ENCODE results near the gene ATP8A2. TPM values are rescaled to one million over a fixed set of nuclear protein-coding genes. Genes with fewer than 3 reads are reported as not detected.
"Not testable (repeated sequence)": the region's sequence is repeated elsewhere in the genome, so short reads cannot be mapped to it uniquely, and the experiment has no call there.

The ATP8A2 gene
- total RNA-seq, 2 donors from 2014 or later, result 0.41 to 1.6 TPM

- ATAC-seq (ENCODE audit: insufficient number of reproducible peaks, low FRiP score, low read depth), result no peak
Measured at GRCh38 chr13:25501231-25501630, 129.5 kb downstream of the ATP8A2 start.

GRCh38 chr13:25502031-25502430, 130.3 kb downstream of the ATP8A2 start:
- Histone ChIP-seq H3K4me3 (no peak overlapping the region), H3K27ac (no peak overlapping the region), H3K27me3 (replicated peaks; ENCODE audit: insufficient read depth) (no peaks in the 10 kb centered on the region), H3K36me3 (no peaks in the 10 kb centered on the region), H3K9me3 (no peaks in the 10 kb centered on the region), H3K4me1 (ENCODE audit: control insufficient read depth in 1 of 2, low read depth in 2 of 2) (no peaks in the 10 kb centered on the region)
- TF ChIP-seq CTCF (IDR thresholded peaks at IDR 0.05), result no peak
- ATAC-seq (ENCODE audit: insufficient number of reproducible peaks, low FRiP score, low read depth) (no peak), DNase-seq (ENCODE audit: low spot score) (no peak)

More at GRCh38 chr13:25501231-25501630, 129.5 kb downstream of the ATP8A2 start:
- Histone ChIP-seq H3K27me3 (replicated peaks; ENCODE audit: insufficient read depth) (no peaks in the 10 kb centered on the region), H3K4me3 (no peak overlapping the region), H3K27ac (no peak overlapping the region), H3K9me3 (no peaks in the 10 kb centered on the region), H3K4me1 (ENCODE audit: control insufficient read depth in 1 of 2, low read depth in 2 of 2) (no peaks in the 10 kb centered on the region), H3K36me3 (no peaks in the 10 kb centered on the region)
- TF ChIP-seq CTCF (IDR thresholded peaks at IDR 0.05), result no peak
- no peak for DNase-seq (ENCODE audit: low spot score)

- H3K27ac ChIP-seq, result no peak overlapping the region
- H3K4me1 ChIP-seq (ENCODE audit: control insufficient read depth in 1 of 2, low read depth in 2 of 2), result no peaks in the 10 kb centered on the region
- H3K9me3 ChIP-seq, result no peaks in the 10 kb centered on the region
- no peak overlapping the region for H3K4me3 ChIP-seq
- no peaks in the 10 kb centered on the region for H3K36me3 ChIP-seq
- TF ChIP-seq CTCF (IDR thresholded peaks at IDR 0.05), result no peak
- ATAC-seq (ENCODE audit: insufficient number of reproducible peaks, low FRiP score, low read depth), result no peak
- no peak for DNase-seq (ENCODE audit: low spot score)
- H3K27me3 ChIP-seq (replicated peaks; ENCODE audit: insufficient read depth), result no peaks in the 10 kb centered on the region
Measured at GRCh38 chr13:25502551-25502950, 130.8 kb downstream of the ATP8A2 start.

GRCh38 chr13:25503856-25504255, 132.1 kb downstream of the ATP8A2 start:
- TF ChIP-seq CTCF (IDR thresholded peaks at IDR 0.05), result no peak
- DNase-seq (ENCODE audit: low spot score) (no peak), ATAC-seq (ENCODE audit: insufficient number of reproducible peaks, low FRiP score, low read depth) (no peak)
- no peaks in the 10 kb centered on the region for H3K9me3 ChIP-seq
- no peaks in the 10 kb centered on the region for H3K4me1 ChIP-seq (ENCODE audit: control insufficient read depth in 1 of 2, low read depth in 2 of 2)
- H3K27me3 ChIP-seq (replicated peaks; ENCODE audit: insufficient read depth), result no peaks in the 10 kb centered on the region
- H3K27ac ChIP-seq, result no peak overlapping the region
- H3K36me3 ChIP-seq, result no peaks in the 10 kb centered on the region
- H3K4me3 ChIP-seq, result no peak overlapping the region

- no peaks in the 10 kb centered on the region for H3K4me1 ChIP-seq (ENCODE audit: control insufficient read depth in 1 of 2, low read depth in 2 of 2)
- no peak for ATAC-seq (ENCODE audit: insufficient number of reproducible peaks, low FRiP score, low read depth)
Measured at GRCh38 chr13:25507841-25508240, 136.1 kb downstream of the ATP8A2 start.

GRCh38 chr13:25513060-25513459, 141.3 kb downstream of the ATP8A2 start:
- H3K27ac ChIP-seq; H3K36me3 ChIP-seq; DNase-seq (ENCODE audit: low spot score); H3K27me3 ChIP-seq (replicated peaks; ENCODE audit: insufficient read depth); H3K9me3 ChIP-seq; H3K4me1 ChIP-seq (ENCODE audit: control insufficient read depth in 1 of 2, low read depth in 2 of 2); H3K4me3 ChIP-seq; ATAC-seq (ENCODE audit: insufficient number of reproducible peaks, low FRiP score, low read depth): not testable (repeated sequence)

More at GRCh38 chr13:25507841-25508240, 136.1 kb downstream of the ATP8A2 start:
- TF ChIP-seq CTCF (IDR thresholded peaks at IDR 0.05), result no peak
- Histone ChIP-seq H3K36me3 (no peaks in the 10 kb centered on the region), H3K27ac (no peak overlapping the region), H3K9me3 (no peaks in the 10 kb centered on the region), H3K4me3 (no peak overlapping the region), H3K27me3 (replicated peaks; ENCODE audit: insufficient read depth) (no peaks in the 10 kb centered on the region)
- no peak for DNase-seq (ENCODE audit: low spot score)
